ENCODE data around the gene GRIP1.

GRIP1 gene

DNA sequence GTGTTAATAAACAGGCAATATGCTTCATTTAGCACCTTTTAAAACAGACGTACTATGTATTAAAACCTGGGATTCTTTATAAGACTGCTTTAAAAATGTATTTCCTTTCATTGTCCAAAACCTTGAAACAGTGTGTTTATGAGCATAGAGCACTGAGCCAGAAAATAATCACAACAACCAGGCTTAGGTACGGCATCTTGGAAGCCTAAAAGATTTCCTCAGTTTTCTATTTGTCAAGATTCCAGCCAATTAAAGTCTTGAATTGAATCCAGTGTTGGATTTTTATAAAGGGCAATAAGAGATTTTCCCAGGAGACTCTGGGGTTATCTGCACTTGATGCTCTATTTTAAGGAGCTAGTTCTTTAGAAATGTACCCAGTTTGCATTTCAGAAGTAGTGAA is 80.3 kb downstream of the GRIP1 start:
- no peak for DNase-seq (ENCODE audit: low read depth in 2 of 2)

DNA sequence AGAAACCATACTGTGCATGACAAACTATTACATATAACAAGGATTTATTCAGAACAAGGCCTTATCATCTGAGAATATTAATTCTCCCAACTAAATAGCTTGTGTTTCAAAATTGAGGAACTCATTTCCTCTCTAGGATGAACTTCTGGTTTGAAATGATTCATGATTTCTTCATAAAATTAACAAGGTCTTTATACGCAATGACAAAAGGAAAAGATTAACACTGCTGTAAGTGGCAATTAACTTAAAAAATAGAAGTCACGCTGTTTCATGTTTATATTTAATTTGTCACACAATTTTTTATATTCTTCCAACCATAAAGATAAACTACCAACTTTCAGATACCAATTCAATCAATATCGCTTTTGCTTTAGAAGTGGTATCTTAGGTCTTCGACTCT is 80.8 kb downstream of the GRIP1 start:
- DNase-seq (ENCODE audit: low read depth in 2 of 2), result no peak

DNA sequence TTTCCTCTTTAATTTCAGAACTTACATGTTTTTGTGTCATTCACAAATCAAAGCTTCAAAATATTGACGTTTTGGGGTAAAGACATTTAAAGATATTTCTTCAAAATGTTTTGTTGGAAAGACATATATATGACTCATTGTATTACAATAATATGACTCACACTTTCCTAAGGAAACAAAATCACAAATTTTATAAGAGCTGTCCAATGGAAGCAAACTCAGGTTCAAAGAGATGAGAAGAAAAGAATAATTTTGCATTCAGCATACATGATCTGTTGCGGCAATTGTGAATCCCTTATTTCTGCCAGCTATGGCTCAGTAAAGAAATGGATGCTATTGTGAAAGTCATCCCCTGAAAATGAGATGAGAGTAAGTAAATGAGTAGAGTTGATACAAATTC is 82.7 kb downstream of the GRIP1 start:
- no peak for DNase-seq (ENCODE audit: low read depth in 2 of 2)

DNA sequence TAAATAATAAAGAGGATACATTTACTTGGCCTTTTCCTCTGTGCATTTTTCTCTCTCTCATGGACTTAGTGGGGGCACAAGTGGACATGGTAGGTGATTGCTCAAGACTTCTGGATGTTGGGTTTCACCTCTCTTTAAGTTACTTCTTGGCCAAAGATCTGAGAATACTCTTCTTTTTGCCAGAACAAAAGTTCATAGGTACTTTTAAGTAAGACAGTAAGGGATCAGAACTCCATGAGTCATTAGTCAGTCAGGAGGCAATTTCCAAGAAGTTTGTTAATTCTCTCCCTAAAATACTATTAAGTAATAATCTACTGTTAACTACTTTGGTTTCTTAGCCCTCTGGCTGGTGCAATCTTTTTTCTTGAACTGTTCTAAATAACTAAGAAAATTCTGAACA is 84.2 kb downstream of the GRIP1 start:
- no peak for DNase-seq (ENCODE audit: low read depth in 2 of 2)

DNA sequence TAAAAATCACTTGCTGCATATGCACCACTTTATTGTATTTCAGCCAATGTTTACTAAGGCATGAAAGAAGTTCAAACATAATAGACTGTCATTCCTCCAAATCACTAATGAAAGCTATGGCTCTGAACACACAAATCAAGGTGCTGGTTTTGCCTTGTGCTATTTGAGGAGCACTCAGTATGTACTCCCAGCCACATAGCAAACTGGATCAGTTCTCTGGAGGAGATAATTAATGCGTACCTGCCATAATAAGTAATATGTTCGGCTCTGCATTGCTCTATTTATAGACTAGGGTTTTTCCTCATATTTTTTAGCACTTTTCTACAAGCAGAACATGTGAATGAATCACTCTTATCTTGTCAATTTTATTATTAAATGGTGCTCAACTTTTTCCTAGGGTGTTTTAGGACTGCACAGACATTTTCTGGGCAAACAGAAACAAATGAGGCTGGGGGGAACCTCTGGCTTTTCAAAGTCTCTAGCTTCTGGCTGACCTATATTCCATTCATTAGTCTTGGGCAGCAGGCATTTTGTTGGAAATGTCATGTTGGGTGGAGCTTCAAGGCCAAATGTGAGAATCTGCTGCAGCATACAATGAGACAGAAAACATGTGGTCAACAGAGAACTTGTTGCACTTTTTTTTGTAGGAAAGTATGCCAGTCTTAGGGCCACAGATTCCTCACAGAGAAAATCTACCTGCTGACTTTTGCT is 88.4 kb downstream of the GRIP1 start:
- DNase-seq (ENCODE audit: low read depth in 2 of 2), result no peak

DNA sequence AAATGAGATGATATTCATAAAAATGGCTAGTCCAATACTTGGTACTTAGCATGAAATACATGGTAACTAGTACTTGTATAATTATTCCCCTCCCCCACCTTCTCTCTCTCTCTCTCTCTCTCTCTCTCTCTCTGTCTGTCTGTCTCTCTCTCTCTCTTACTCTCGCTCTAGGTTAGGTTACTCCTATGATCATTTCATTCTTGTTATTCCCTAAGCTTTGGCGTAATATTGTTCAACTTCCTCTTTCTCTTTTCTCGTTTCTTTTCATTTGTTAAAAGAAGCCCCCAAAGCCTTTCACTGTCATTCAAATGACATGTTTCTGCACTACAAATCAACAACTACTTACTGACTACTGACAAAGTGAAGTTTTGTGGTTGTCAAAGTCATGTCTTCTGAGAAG is 89.8 kb downstream of the GRIP1 start:
- DNase-seq (ENCODE audit: low read depth in 2 of 2), result no peak

DNA sequence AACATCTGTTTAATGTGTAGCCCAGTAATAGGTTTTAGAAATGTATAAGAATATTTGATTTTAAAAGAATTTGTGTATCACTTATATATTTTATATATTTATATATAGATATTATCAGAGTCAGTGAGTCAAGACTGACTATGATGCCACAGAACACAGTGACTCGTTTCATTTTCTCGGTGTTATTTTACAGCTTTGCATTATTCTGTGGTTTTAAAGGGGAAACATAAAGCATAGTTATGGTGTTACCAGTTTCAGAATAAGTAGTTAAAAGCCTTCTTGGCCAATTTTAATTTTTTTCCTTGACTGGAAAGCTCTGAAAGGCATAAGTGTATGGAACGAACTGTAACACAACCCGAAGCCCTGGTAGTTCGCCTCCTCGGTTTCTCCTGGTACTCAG is 91.0 kb downstream of the GRIP1 start:
- no peak for DNase-seq (ENCODE audit: low read depth in 2 of 2)

DNA sequence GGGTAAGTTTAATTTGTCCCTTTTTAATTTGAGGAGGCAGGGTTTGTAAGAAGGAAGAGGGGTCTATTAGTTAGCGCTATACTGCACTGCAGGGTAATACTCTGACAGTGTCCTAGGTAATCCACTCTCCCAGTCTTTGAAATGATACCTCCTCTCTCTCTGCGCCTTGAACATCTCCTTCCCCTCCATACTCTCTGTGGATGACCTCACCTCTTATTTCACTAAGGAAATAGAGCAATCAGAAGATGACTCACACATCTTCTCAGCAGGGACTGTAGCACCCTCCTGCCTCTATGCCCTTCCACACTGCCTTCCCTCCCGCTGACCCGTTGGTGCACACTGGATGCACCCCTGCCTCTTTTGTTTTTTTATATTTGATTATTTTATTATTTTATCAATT is 94.2 kb downstream of the GRIP1 start:
- DNase-seq (ENCODE audit: low read depth in 2 of 2), result no peak

DNA sequence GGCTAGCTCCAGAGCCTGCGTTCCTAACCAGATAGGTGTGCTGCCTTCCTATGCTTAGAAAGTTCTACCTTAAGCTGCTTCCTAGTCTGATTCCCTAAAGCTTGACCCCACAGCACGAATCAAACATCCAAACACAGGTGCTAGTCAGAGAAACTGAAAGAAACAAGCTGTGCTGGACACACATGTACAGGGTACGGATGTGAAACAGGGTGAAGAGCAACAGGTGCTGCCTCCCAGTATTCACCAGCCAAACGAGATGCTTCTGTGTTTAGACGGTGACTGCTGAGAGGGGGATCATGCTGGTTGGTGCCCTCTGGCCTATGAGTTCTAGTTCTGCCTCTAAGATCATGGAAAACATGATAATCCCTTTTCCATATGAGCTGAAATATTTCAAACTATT is 105.3 kb downstream of the GRIP1 start:
- DNase-seq (ENCODE audit: low read depth in 2 of 2), result no peak

DNA sequence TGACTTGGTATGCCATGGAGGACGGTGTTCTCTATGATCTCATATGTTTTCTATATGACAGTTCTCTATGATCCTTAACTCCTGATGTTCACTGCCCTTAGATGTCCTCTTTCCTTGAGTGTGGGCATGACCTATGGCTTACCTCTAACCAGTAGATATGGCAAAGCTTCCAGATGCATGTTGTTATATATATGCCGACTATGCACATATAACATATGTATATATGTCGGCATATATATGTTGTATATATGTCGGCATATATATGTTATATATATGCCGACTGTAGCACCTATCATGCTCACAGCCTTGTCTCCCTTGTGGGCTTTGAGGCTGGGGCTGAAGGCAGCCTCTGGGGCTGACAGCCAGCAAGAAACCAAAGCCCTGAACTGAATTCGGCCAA is 106.0 kb downstream of the GRIP1 start:
- DNase-seq (ENCODE audit: low read depth in 2 of 2), result no peak

DNA sequence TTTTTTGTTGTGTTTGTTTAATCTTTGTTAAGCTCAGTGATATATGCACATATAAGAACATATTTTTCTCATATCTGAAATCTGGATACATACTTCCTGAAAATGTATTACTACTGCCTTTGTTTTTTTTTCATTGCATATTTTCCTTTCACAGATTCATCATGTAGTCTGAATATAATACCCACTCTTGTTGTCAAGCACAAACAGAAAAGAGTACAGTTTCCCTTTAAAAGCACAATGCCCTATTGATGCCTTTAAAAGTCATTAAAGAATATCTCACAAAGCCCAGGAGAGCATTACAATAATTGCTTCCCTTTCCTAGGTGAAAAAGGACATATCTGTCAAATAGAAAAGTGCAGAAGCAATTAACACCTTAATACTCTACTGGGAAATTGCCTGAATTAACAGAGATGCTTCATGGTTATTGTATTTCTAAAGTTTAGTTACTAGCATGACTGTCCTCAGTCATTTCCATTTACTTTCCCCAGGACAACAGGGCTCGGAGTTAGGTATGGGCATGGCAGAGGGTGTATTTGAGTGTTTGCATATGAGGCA is 107.4 kb downstream of the GRIP1 start:
- DNase-seq (ENCODE audit: low read depth in 2 of 2), result no peak

DNA sequence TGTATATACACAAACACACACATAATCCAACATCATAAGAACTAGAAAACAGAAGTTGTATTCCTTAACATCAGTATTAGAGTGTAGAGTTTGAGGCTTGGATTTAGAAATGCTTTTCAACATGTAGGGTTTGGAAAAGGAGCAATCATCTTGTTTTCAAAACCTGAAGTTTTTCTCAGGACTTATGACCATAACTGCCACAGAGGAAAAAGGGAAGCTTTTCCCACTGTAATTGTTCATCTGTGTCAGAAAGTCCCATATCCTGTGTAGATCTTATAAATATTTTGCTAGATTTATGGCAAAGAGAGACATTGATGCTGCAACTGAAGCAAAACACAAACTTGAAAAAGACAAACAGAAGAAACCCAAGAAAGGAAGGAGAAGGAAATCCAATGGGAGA is 115.7 kb downstream of the GRIP1 start:
- no peak for DNase-seq (ENCODE audit: low read depth in 2 of 2)

DNA sequence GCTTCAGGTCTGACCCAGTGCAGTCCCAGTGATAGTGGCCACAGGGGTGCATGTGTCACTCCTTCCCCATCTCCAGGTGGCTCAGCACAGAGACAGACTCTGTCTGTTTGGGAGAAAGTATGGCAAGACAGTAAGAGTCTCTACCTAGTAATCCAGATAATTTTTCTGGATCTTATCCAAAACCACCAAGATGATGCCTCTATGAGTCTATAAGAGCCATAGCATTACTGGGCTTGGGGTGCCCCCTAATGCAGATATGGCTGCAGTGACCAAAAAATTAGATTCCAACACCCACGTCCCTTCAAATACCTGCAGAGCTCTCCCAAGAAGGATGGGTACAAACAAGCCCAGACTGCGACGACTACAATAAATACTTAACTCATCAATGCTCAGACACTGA is 123.8 kb downstream of the GRIP1 start:
- DNase-seq (ENCODE audit: low read depth in 2 of 2), result no peak

DNA sequence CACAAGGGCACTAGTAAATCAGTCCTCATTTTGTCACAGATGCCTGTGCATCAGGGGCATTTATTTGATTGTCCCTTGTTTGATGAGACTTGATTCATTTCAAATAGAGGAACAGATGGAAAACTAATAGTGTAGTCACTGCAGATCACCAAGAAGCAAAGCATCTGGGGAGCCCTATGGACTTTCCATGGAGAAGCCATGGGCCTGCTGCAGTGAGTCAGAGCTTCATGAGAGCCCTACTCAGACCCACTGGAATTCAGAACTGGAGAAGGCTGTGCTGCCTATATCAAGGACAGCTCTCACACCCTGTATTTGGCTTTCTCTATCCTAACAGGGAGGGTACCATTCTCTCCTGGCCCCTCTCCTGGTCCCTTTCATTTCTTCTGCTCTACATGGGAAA is 126.2 kb downstream of the GRIP1 start:
- DNase-seq (ENCODE audit: low read depth in 2 of 2), result no peak

DNA sequence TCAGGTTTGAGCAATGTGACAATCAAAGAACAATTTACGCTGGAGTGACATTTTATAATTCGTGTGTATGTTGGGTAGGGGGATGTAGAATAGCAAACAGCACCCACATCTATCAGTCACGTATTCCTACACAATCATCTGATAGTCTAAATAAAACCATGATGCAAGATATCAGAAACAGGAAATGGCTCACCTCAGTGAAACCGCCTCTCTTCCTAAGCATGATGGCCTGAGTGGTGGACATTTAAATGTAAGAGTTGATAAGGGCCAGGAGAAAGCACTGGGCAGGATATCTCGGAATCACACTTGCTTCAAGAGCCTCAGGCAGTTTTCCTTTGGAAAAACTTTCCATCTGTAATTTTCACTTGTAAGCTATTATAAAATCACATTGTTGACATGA is 128.2 kb downstream of the GRIP1 start:
- DNase-seq (ENCODE audit: low read depth in 2 of 2), result no peak

DNA sequence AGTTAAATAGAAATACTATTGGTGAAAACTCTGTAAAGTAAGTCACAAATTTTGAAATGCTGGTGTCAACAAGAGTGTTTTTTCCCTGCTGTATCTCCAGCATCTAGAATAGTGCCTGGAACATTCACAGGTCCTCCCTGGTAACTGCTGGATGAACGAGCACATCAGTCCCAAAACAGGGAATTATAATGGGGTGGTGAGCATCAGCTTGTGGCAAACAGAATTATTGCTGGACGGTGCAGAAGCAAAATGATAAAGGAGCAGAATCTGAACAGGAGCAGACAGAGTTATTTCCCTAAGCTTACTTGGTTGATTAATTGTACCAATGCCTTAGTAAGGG is 129.9 kb downstream of the GRIP1 start:
- DNase-seq (ENCODE audit: low read depth in 2 of 2), result no peak

DNA sequence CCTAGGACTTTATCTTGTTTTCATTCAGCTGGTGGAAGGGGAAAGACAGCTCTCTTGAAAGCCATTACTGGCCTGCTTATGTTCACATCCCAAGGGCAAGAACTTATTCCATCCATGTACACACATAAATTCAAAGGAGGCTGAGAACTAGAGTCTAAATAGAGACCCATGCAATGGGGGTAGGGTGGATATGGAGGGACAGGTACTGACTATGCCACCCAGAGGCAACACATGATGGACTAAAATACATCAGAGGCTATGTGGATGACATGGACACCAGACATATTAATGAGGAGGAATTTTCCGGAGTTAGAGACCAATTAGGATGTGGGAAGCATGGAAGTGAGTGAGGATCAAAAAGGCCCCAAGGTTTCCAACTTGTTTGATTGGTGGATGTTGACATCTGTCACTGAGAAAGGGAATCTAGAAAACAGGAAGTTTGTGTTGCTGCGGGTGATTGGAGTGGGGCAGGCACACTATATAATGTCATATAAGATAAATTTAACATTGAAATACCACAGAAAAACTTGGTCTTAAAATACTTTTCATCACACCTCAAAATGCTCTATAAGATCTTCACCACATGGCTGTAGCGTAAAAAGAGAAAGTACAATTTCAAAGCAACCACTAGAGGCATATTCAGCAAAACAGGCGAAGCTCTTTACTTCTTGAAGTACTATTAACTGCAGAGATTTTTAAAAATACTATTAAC is 130.4 kb downstream of the GRIP1 start:
- DNase-seq (ENCODE audit: low read depth in 2 of 2), result no peak

DNA sequence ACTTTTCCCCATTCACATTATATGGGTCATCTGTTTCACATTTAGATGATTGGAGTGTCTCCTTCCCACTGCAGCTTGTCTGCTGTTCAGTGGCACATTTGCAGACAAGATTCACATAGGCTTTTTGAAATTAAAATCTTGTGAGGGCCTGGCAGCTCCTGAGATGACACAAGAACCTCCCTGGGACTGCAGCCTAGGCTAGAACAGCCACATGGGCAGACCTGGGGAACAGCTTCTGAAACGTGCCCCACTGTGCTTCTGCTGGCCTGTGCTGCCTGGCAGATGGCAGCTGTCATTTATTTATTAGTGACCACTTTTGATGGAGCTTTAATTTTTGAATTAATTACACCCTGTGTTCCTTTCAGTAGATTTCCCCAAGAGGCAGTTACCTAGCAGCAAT is 137.4 kb downstream of the GRIP1 start:
- DNase-seq (ENCODE audit: low read depth in 2 of 2), result no peak

DNA sequence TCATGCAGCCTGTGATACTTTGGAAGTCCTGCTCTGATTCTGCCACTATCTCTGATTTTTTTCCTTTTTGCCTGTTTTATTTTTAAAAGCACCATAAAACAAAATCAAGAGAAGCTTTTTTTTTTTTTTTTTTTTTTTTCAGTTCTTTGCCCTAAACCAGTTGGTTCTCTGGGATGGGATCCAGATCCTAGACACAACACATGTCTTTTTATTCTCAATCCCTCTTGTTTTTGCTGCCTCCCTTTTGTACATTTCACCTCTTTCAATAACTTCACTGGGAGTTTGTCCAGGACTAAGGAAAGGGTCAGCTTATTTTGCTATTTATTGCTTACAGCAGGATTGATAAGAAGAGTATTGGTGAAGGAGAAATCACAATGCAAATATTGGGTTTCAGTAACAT is 139.4 kb downstream of the GRIP1 start:
- no peak for DNase-seq (ENCODE audit: low read depth in 2 of 2)

DNA sequence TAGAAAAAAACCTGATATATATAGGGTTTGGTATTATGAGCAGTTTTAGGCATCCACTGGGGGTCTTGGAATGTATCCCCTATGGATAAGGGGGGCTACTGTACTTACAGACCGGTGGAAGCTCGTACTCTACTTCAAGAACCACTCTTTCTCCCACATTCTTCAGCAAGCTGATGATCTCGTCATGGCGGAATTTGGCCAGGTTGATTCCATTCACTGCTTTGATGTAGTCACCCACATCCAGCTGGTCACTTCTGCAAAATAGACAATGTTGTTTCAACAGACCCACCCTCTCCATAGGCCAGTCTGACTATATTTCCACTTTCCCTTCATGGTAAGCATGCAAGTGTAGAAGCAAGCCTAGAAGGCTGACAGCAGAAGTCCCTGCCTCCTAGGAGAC is 139.9 kb downstream of the GRIP1 start:
- no peak for DNase-seq (ENCODE audit: low read depth in 2 of 2)

DNA sequence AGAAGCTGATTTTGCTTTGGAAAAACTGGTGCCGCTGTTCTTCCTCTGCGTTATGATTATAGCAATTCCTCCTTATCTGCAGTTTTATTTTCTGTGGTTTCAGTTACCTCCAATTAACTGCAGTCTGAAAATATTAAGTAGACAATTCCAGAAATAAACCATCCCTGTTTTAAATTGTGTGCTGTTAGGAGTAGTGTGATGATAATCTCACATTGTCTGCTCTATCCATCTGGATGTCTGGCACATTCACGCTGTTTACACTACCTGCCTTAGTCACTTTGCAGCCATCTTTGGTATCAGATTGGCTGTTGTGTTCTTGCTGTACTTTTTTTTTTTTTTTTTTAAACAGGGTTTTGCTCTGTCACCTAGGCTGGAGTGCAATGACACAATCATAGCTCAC is 141.0 kb downstream of the GRIP1 start:
- DNase-seq (ENCODE audit: low read depth in 2 of 2), result no peak

DNA sequence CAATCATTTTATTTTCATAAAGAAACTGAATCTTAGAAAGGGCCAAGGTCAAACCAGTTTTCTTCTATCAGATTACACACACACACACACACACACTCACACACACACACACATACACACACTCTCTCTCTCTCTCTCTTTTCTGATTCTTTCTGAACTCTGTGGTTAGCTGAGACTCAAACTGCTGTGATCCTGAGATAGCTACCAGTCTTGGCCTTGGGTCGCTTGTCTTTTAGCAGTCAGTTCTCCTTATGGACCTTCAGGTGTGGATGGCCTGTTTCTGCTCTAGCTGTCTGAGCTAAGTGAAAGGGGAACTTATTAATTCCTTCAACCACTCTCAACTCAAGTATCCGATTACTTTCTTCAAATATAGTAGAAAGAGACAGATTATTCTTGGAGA is 145.1 kb downstream of the GRIP1 start:
- no peak for DNase-seq (ENCODE audit: low read depth in 2 of 2)

DNA sequence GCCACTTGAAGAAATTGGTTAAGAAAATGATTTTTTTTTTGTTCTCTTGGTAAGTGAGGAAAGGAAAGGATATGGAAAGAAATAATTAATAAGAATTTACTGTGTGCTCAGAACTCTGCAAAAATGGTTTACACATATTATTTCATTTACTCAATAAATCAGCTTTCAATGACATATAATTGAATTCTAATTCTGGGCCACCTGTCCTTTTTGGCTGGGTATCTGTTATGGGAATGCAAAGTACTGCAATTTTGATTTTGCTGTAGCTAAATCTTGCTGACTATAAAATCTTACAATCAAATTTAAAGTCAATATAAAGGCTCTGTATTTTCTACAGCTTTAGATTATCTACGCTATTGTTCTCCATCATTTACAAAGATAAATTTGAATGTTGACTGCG is 147.1 kb downstream of the GRIP1 start:
- no peak for DNase-seq (ENCODE audit: low read depth in 2 of 2)

DNA sequence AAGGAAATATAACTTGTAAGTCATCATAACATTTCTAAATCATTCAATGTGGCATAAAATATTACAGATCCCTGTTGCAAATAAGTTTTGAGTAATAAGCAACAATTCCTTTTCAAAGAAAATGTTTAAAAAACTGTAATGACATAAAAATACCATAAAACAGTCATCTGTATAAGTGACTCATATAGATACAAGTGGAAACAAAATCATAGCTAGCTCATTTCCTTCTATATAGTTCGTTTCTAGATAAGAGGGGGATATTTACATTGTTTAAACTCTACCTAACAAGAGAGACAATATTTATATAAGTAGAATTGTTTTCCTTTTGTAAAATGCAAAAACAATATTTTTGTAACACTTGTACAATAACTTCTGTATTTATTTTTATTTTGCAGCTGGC is 148.9 kb downstream of the GRIP1 start:
- DNase-seq (ENCODE audit: low read depth in 2 of 2), result no peak
